ENCODE measurements around the gene RABGAP1.

Gene RABGAP1

GRCh38 chr9:123119566-123119965 lies 178.7 kb downstream of the RABGAP1 start:
- no peak for TF ChIP-seq CTCF (conservative IDR thresholded peaks at IDR 0.05; ENCODE audit: control insufficient read depth, insufficient read depth, low read depth, low read length)
- no peak overlapping the region for H3K4me3 ChIP-seq (ENCODE audit: control insufficient read depth, low read depth, low read length)
- no peak for DNase-seq (ENCODE audit: low read depth)

GRCh38 chr9:123120131-123120530 lies 179.3 kb downstream of the RABGAP1 start:
- H3K4me3 ChIP-seq (ENCODE audit: control insufficient read depth, low read depth, low read length): no peak overlapping the region
- TF ChIP-seq CTCF (conservative IDR thresholded peaks at IDR 0.05; ENCODE audit: control insufficient read depth, insufficient read depth, low read depth, low read length): no peak
- no peak for DNase-seq (ENCODE audit: low read depth)

- H3K4me3 ChIP-seq (ENCODE audit: control insufficient read depth, low read depth, low read length): no peak overlapping the region
- no peak for TF ChIP-seq CTCF (conservative IDR thresholded peaks at IDR 0.05; ENCODE audit: control insufficient read depth, insufficient read depth, low read depth, low read length)
- DNase-seq (ENCODE audit: low read depth): no peak
Observed at GRCh38 chr9:123120953-123121352, 180.1 kb downstream of the RABGAP1 start.

GRCh38 chr9:123121457-123121856 lies 180.6 kb downstream of the RABGAP1 start:
- H3K4me3 ChIP-seq (ENCODE audit: control insufficient read depth, low read depth, low read length): no peak overlapping the region
- DNase-seq (ENCODE audit: low read depth): no peak
- no peak for TF ChIP-seq CTCF (conservative IDR thresholded peaks at IDR 0.05; ENCODE audit: control insufficient read depth, insufficient read depth, low read depth, low read length)

- H3K4me3 ChIP-seq (ENCODE audit: control insufficient read depth, low read depth, low read length): no peak overlapping the region
- DNase-seq (ENCODE audit: low read depth): no peak
- TF ChIP-seq CTCF (conservative IDR thresholded peaks at IDR 0.05; ENCODE audit: control insufficient read depth, insufficient read depth, low read depth, low read length): no peak
Observed at GRCh38 chr9:123127512-123128075, 186.8 kb downstream of the RABGAP1 start.

GRCh38 chr9:123128591-123128990 lies 187.8 kb downstream of the RABGAP1 start:
- DNase-seq (ENCODE audit: low read depth): no peak
- H3K4me3 ChIP-seq (ENCODE audit: control insufficient read depth, low read depth, low read length): no peak overlapping the region
- TF ChIP-seq CTCF (conservative IDR thresholded peaks at IDR 0.05; ENCODE audit: control insufficient read depth, insufficient read depth, low read depth, low read length): no peak

- H3K4me3 ChIP-seq (ENCODE audit: control insufficient read depth, low read depth, low read length): no peak overlapping the region
- TF ChIP-seq CTCF (conservative IDR thresholded peaks at IDR 0.05; ENCODE audit: control insufficient read depth, insufficient read depth, low read depth, low read length): no peak
- DNase-seq (ENCODE audit: low read depth): no peak
Observed at GRCh38 chr9:123129423-123129822, 188.6 kb downstream of the RABGAP1 start.
